Measurements from ENCODE around the gene NRCAM. TPM values are rescaled to one million over a fixed set of nuclear protein-coding genes. Genes with fewer than 3 reads are reported as not detected.

Gene NRCAM
- 0.50 and 1.5 TPM in 2 replicates for total RNA-seq

DNA sequence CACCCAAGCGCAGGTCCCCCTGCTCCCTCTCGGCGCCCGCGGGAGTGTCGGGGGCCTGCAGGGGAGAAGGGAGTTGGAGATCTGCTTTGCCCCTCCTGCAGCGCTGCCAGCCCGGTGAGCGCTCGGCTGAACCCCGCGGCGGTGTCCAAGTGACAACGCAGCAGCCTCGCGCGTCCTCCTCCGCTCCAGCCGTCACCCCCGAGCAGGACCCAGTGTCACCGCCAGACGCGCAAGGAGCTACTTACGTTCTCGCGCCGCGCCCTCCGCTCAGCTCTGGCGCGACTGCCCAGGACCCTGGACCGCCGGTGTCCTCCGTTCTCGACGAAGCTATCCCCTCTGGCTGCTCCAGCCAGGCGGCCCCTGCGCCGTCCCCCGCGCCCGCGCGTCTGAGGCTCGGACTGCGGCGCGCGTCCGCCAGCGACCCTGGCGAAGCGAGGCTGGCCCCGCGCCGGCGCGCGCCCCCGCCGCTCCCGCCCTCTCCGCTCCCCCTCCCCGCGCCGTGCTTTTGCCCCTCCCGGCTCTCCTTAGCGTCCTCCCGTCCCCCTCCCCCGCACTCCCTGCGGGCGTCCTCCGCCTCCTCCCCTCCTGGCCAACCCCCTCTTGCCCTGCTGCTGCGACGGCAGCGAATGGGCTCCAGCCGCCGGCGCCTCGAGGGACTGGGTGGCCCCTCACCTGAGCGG is at the start of gene NRCAM:
NRCAM (minus strand) TSS at position 439 of the 680 bp plus-strand sequence. CDS start 216,372 bp downstream, outside the sequence.

DNA sequence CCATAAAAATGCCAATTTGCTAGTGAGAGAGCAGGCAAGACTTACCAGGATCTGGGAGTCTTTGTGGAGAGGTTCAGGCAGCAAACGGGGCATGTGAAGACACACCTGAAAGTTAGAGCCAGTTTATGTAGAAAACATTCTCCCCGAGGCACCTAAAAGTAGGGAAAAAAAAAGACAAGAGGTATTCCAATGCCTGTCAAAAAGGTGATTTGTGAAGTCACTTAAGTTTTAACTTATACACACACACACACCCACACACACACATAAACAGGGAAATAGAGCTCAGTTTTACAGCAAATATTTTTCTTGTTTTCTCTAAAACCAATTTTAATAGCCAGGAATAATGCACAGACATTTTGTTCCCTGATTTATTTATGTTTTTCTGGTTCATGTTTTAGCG is 326.0 kb downstream of the NRCAM start, which contains the start of gene LAMB4:
LAMB4 (minus strand) TSS at position 101 of the 400 bp plus-strand sequence. CDS start 7,197 bp downstream, outside the sequence.

Other genes starting within 250 kb of the NRCAM start
- gene PNPLA8, start 69.7 kb upstream of the NRCAM start, total RNA-seq, result 32.3 and 41.7 TPM in 2 replicates
- 15.5 and 17.9 TPM in 2 replicates for gene THAP5, start 113.3 kb upstream of the NRCAM start, total RNA-seq
- 10.8 and 44.0 TPM in 2 replicates for gene DNAJB9, start 113.4 kb upstream of the NRCAM start, total RNA-seq